ENCODE data around the gene MAGI2. TPM values are rescaled to one million over a fixed set of nuclear protein-coding genes. Genes with fewer than 3 reads are reported as not detected.

Gene MAGI2
- total RNA-seq, 2 donors from 2014 or later = 18.3 to 31.8 TPM

DNA sequence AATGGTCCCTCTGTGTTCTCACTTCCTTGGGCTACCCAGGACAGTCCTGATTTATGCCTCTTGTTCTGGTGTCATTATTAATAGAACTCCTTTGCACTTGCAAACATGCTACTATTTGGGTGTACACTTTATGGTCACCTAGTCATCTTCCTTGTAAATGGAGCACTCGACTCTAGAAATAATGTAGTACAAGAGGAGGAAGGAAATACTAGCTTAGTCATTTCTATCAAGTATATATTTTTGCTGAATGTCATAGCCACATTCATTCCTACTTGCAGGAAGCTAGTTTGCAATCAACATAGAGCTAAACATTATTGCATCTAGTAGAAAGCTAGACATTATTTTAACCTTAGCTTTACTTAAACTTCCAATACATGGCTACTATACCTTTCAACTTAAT is 335.3 kb downstream of the MAGI2 start:
- no peaks in the 10 kb centered on the region for H3K36me3 ChIP-seq
- DNase-seq (ENCODE audit: low spot score) = no peak
- no peaks in the 10 kb centered on the region for H3K4me1 ChIP-seq (ENCODE audit: control insufficient read depth in 1 of 2, low read depth in 2 of 2)
- TF ChIP-seq, protein P1, sequence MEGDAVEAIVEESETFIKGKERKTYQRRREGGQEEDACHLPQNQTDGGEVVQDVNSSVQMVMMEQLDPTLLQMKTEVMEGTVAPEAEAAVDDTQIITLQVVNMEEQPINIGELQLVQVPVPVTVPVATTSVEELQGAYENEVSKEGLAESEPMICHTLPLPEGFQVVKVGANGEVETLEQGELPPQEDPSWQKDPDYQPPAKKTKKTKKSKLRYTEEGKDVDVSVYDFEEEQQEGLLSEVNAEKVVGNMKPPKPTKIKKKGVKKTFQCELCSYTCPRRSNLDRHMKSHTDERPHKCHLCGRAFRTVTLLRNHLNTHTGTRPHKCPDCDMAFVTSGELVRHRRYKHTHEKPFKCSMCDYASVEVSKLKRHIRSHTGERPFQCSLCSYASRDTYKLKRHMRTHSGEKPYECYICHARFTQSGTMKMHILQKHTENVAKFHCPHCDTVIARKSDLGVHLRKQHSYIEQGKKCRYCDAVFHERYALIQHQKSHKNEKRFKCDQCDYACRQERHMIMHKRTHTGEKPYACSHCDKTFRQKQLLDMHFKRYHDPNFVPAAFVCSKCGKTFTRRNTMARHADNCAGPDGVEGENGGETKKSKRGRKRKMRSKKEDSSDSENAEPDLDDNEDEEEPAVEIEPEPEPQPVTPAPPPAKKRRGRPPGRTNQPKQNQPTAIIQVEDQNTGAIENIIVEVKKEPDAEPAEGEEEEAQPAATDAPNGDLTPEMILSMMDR (IDR thresholded peaks at IDR 0.05) = no peak
- ATAC-seq (ENCODE audit: insufficient number of reproducible peaks, low FRiP score, low read depth) = no peak
- no peaks in the 10 kb centered on the region for H3K9me3 ChIP-seq
- no peaks in the 10 kb centered on the region for H3K27me3 ChIP-seq (replicated peaks; ENCODE audit: insufficient read depth)
- H3K4me3 ChIP-seq = no peak overlapping the region
- H3K27ac ChIP-seq = no peak overlapping the region

DNA sequence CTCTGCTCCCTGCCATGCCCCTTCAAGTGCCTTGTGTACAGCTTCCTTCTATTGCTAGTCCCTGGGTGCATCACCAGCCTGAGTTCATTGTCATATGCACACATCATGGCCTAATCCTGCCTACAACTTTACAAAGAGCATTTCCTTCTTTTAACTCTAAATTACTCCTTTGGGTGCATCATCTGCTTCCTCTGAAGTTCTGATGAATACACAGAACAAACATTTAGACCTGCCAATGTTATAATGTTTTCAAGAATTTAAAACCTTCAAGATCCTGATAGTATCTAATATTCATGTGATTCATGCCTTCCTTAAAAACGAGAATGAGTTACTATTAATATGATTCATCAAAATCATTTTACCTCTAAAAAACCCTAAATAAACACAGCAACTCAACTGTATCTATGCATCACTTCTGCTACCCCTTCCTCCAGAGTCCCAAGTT is 357.1 kb downstream of the MAGI2 start:
- no peak overlapping the region for H3K4me3 ChIP-seq
- H3K27ac ChIP-seq = no peak overlapping the region
- DNase-seq (ENCODE audit: low spot score) (no peak), ATAC-seq (ENCODE audit: insufficient number of reproducible peaks, low FRiP score, low read depth) (no peak)
- TF ChIP-seq, protein P1 (IDR thresholded peaks at IDR 0.05) = no peak
- no peaks in the 10 kb centered on the region for H3K4me1 ChIP-seq (ENCODE audit: control insufficient read depth in 1 of 2, low read depth in 2 of 2)
- H3K27me3 ChIP-seq (replicated peaks; ENCODE audit: insufficient read depth) = no peaks in the 10 kb centered on the region
- no peaks in the 10 kb centered on the region for H3K36me3 ChIP-seq
- no peaks in the 10 kb centered on the region for H3K9me3 ChIP-seq

DNA sequence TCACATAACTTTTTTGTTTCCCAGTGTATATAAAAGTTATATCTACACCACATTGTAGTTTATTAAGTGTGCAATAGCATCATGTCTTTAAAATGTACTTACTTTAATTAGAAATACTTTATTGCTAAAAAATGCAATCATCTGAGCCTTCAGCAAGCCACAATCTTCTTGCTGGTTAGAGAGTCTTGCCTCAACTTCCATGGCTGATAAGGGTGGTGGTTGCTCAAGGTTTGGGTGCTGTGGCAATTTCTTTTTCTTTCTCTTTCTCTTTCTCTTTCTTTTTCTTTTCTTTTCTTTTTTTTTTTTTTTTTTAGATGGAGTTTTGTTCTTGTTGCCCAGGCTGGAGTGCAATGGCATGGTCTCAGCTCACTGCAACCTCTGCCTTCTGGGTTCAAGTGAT is 360.0 kb downstream of the MAGI2 start:
- H3K27me3 ChIP-seq (replicated peaks; ENCODE audit: insufficient read depth) = no peaks in the 10 kb centered on the region
- DNase-seq (ENCODE audit: low spot score) (no peak), ATAC-seq (ENCODE audit: insufficient number of reproducible peaks, low FRiP score, low read depth) (no peak)
- no peaks in the 10 kb centered on the region for H3K36me3 ChIP-seq
- no peaks in the 10 kb centered on the region for H3K4me1 ChIP-seq (ENCODE audit: control insufficient read depth in 1 of 2, low read depth in 2 of 2)
- TF ChIP-seq, protein P1 (IDR thresholded peaks at IDR 0.05) = no peak
- H3K27ac ChIP-seq = no peak overlapping the region
- H3K4me3 ChIP-seq = no peak overlapping the region
- peaks cover 3% of the 10 kb centered on the region for H3K9me3 ChIP-seq

DNA sequence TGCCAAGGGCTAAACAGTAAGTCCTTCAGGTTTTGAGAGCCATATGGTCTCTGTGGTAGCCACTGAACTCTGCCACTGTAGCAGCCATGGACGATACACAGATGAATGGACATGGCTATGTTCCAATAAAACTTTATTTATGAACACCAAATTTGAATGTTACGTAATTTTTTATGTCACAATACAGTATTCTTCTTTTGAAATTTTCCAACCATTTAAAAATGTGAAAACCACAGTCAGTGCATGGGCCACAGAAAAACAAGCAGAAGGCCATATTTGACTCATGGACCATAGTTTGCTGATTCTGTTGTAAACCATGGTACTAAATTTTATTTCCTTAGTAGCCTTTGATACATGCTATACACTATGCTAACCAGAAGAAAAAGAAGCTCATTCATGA is 361.8 kb downstream of the MAGI2 start:
- Histone ChIP-seq H3K9me3 (peaks cover 11% of the 10 kb centered on the region), H3K27ac (no peak overlapping the region), H3K4me3 (no peak overlapping the region), H3K36me3 (no peaks in the 10 kb centered on the region), H3K27me3 (replicated peaks; ENCODE audit: insufficient read depth) (no peaks in the 10 kb centered on the region), H3K4me1 (ENCODE audit: control insufficient read depth in 1 of 2, low read depth in 2 of 2) (no peaks in the 10 kb centered on the region)
- DNase-seq (ENCODE audit: low spot score) (no peak), ATAC-seq (ENCODE audit: insufficient number of reproducible peaks, low FRiP score, low read depth) (no peak)
- TF ChIP-seq, protein P1 (IDR thresholded peaks at IDR 0.05) = no peak

DNA sequence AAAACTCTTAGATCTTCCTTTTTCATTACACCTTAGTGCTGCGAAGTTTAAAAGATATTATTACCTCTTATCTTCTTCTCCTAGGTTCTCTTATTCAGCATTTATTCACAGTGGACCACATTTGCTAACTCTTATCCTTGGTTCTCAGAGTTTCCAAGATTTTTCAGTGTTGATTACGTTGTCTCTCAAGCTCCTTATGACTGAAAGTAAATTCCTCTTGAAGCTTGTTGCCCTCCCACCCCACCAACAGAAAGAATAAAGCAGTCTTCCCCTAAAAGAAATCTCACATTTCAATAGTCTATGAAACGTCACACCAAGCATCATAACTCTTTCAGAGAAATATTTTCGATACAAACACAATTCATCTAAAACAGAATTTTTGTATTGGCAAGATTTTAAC is 362.5 kb downstream of the MAGI2 start:
- Histone ChIP-seq H3K36me3 (no peaks in the 10 kb centered on the region), H3K4me3 (no peak overlapping the region), H3K4me1 (ENCODE audit: control insufficient read depth in 1 of 2, low read depth in 2 of 2) (no peaks in the 10 kb centered on the region), H3K27me3 (replicated peaks; ENCODE audit: insufficient read depth) (no peaks in the 10 kb centered on the region), H3K27ac (no peak overlapping the region), H3K9me3 (peaks cover 11% of the 10 kb centered on the region)
- no peak for ATAC-seq (ENCODE audit: insufficient number of reproducible peaks, low FRiP score, low read depth)
- DNase-seq (ENCODE audit: low spot score) = no peak
- TF ChIP-seq, protein P1 (IDR thresholded peaks at IDR 0.05) = no peak
